Psoas muscle (tissue), 8 donors: Measurements from ENCODE around the gene PLA2G15. TPM values are rescaled to one million over a fixed set of nuclear protein-coding genes. Genes with fewer than 3 reads are reported as not detected.

ENCODE experiments used
- ATAC-seq, 4 donors: fragments of 200-7000 bp; cut with Tn5 transposase; one replicate each; pipeline ENCODE4 v1.9.1; 2020; ENCODE audit warnings: moderate library complexity in 3 of 4, mild to moderate bottlenecking in 2 of 4
- DNase-seq, 2 donors: peaks; one replicate each; pipeline ENCODE4 v3.0.0-alpha.2; 2020
- H3K27ac ChIP-seq: fragments of 200-600 bp; one replicate; pipeline ENCODE4 v1.8.0; 2022
- H3K27me3 ChIP-seq, 3 donors: fragments of 200-600 bp in 1 of 3; one replicate each; pipeline versions ENCODE4 v1.6.1 to v1.8.0; 2013 to 2022; ENCODE audit warnings: low read length in 2 of 3, mild to moderate bottlenecking in 2 of 3, moderate library complexity in 1 of 3; ENCODE audit not compliant: insufficient read depth in 3 of 3
- H3K36me3 ChIP-seq, 2 donors: fragments of 200-600 bp in 1 of 2; one replicate each; pipeline versions ENCODE4 v1.6.1 to v1.8.0; 2013 to 2022; ENCODE audit warnings: low read depth in 1 of 2, mild to moderate bottlenecking in 1 of 2, moderate library complexity in 1 of 2; ENCODE audit not compliant: insufficient read depth in 1 of 2
- H3K4me1 ChIP-seq: fragments of 200-600 bp; one replicate; pipeline ENCODE4 v1.8.0; 2022
- H3K4me3 ChIP-seq: fragments of 200-600 bp; one replicate; pipeline ENCODE4 v1.8.0; 2022; ENCODE audit warnings: mild to moderate bottlenecking
- H3K9me3 ChIP-seq: fragments of 200-600 bp; one replicate; pipeline ENCODE4 v1.8.0; 2022
- CTCF ChIP-seq: fragments of 200-600 bp; IDR thresholded peaks from one replicate; pipeline ENCODE4 v1.8.0; 2022; ENCODE audit warnings: antibody characterized with exemption
- WGBS, 3 donors: extraction: QIAGEN DNeasy Blood & Tissue Kit; methylation state at CpG; one replicate each; pipeline versions ENCODE4 v1.1.6 to v1.1.7; 2013; 5-methylcytosine and 5-hydroxymethylcytosine counted together
- intact Hi-C, 2 donors: fragments of 100-400 bp; cut with DNase I; formaldehyde crosslinking; loops; one replicate each; pipeline versions ENCODE4 v1.11.0 to v1.14.2; 2022
- polyA plus RNA-seq, 3 donors: library from polyadenylated mRNA; stranded (reverse); fragments of 200-250 nt; gene quantifications; one replicate each; pipeline ENCODE4 v1.2.3, GENCODE V29; 2013
- total RNA-seq, 4 donors: library from RNA; stranded (reverse); fragmentation: NEBNext Ultra II Directional in 2 of 4; extraction: Animal tissue kit (Norgen Biotek cat#: 25700) in 2 of 4; gene quantifications; one replicate each; pipeline versions ENCODE4 v1.2.1 to v1.2.4, GENCODE V29; 2021 to 2023
- donor health status: healthy with polysubstance abuse.
- donor health status: DM: no; HTN: no; CAD: no; lungs with moderate emphysema.
- donor health status: Bipolar disorder and iron deficiency.
- donor health status: healthy.
- donor health status: DM: yes; HTN: yes; CAD: no.
- donor health status: DM: no; HTN: no; CAD: no.
- donor health status: DM: no; HTN: no; CAD: no.
- donor health status: DM: yes; HTN: yes; CAD: no.

PLA2G15 gene
- total and polyA plus RNA-seq, 7 donors: 13.0 to 65.0 (median 29.3) TPM

- intact Hi-C loops: loop anchor here in 1 of 2 donors (5.0 to 10.0 kb wide), 3 partner anchors 239 to 386 kb away; partner anchors contain the start of genes CENPT, NRN1L, NUTF2 and THAP11
- no peak for TF ChIP-seq CTCF
These were observed 14.2 kb upstream of the PLA2G15 start for GRCh38 chr16:68230956-68231355.

GRCh38 chr16:68231384-68232136 is 13.6 kb upstream of the PLA2G15 start:
- no peak overlapping the region for H3K27ac ChIP-seq
- intact Hi-C loops: loop anchor here in 1 of 2 donors (5.0 to 10.0 kb wide), 3 partner anchors 239 to 387 kb away; partner anchors contain the start of genes CENPT, NRN1L, NUTF2 and THAP11

More at GRCh38 chr16:68230956-68231355, 14.2 kb upstream of the PLA2G15 start:
- Histone ChIP-seq H3K27me3 (no peaks in the 10 kb centered on the region), H3K4me3 (no peak overlapping the region), H3K27ac (no peak overlapping the region), H3K4me1 (peaks cover 32% of the 10 kb centered on the region), H3K9me3 (no peaks in the 10 kb centered on the region), H3K36me3 (peaks cover 2 to 30% of the 10 kb centered on the region in 2 donors)
- 91 to 92% (median 92%) methylated on average over 11 to 12 of the region's 12 CpGs for WGBS, 3 donors
- ATAC-seq: no peak
- DNase-seq: no peak

GRCh38 chr16:68232335-68232734 is 12.8 kb upstream of the PLA2G15 start:
- ATAC-seq (no peak), DNase-seq (no peak)
- TF ChIP-seq CTCF: no peak
- Histone ChIP-seq H3K4me3 (no peak overlapping the region), H3K27ac (peak overlapping the region; percentile 18), H3K9me3 (no peaks in the 10 kb centered on the region), H3K27me3 (no peaks in the 10 kb centered on the region), H3K36me3 (peaks cover 0 to 24% of the 10 kb centered on the region in 2 donors), H3K4me1 (peaks cover 20% of the 10 kb centered on the region)
- WGBS, 3 donors: 82 to 87% (median 83%) methylated on average over 16 of the region's 16 CpGs
- intact Hi-C loops: loop anchor here in 1 of 2 donors (5.0 to 10.0 kb wide), 3 partner anchors 240 to 388 kb away; partner anchors contain the start of genes CENPT, NRN1L, NUTF2 and THAP11

More at GRCh38 chr16:68231384-68232136, 13.6 kb upstream of the PLA2G15 start:
- no peaks in the 10 kb centered on the region for H3K27me3 ChIP-seq
- H3K36me3 ChIP-seq: peaks cover 0 to 25% of the 10 kb centered on the region in 2 donors
- no peak for TF ChIP-seq CTCF
- WGBS, 3 donors: 84 to 90% (median 87%) methylated on average over 26 of the region's 26 CpGs
- DNase-seq (no peak), ATAC-seq (no peak)
- no peaks in the 10 kb centered on the region for H3K9me3 ChIP-seq
- peaks cover 27% of the 10 kb centered on the region for H3K4me1 ChIP-seq
- H3K4me3 ChIP-seq: no peak overlapping the region

- Histone ChIP-seq H3K27me3 (no peaks in the 10 kb centered on the region), H3K27ac (peak overlapping the region; percentile 18), H3K9me3 (no peaks in the 10 kb centered on the region), H3K36me3 (peaks cover 0 to 24% of the 10 kb centered on the region in 2 donors), H3K4me3 (no peak overlapping the region), H3K4me1 (peaks cover 14% of the 10 kb centered on the region)
- 73 to 77% (median 77%) methylated on average over 5 of the region's 5 CpGs for WGBS, 3 donors
- TF ChIP-seq CTCF: no peak
- ATAC-seq: no peak
- intact Hi-C loops: loop anchor here in 1 of 2 donors (5.0 to 10.0 kb wide), 3 partner anchors 241 to 388 kb away; partner anchors contain the start of genes CENPT, NRN1L, NUTF2 and THAP11
- no peak for DNase-seq
These were observed 11.9 kb upstream of the PLA2G15 start for GRCh38 chr16:68233085-68233834.
